ENCODE data around the gene ENOX1.

DNA sequence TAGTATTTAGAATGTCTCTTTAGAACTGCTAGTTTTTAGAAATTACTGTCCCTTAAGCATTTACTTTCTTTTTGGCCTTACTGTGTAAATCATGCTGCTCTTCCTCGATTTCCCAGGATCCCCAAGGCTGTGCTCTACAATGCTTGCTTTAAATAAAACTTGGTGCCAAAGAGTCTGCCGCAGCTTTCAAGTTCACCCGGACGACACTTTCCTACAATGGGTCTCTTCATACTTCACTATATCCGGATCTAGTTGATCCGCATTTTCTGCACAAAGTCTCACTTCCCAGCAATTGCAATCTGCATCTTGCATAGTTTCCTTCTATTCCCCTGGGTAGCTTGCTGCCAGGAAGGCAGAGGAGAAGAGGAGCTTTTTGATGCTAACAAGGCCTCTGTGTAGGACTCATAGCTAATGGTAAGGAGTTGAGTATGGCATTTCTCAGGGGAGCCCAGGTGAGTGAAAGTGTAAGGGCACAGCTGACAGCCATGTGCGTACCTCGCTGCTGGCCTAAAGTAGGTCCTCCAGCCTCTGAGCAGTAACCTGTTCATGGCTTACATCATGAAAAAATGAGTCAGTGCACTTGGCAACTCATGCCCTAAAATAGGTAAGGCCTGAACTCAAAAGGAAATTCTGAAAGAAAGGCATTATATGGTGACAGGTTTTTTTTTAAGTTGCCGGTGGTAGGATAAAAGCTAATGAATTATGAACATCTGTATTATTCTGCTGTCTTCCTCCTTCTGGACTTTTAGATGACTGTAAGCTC lies 101.6 kb downstream of the ENOX1 start:
- TF ChIP-seq POLR2A (IDR thresholded peaks at IDR 0.05; ENCODE audit: low read depth, low read length) (no peak), CTCF (IDR thresholded peaks at IDR 0.05; ENCODE audit: extremely low read depth in 1 of 2, insufficient read depth in 1 of 2, low read depth in 1 of 2, low read length in 2 of 2) (no peak), EZH2 (IDR thresholded peaks at IDR 0.05; ENCODE audit: borderline replicate concordance, low read depth, low read length, severe bottlenecking) (no peak), POLR2AphosphoS5 (IDR thresholded peaks at IDR 0.05; ENCODE audit: insufficient read depth, low read depth, low read length) (no peak), JUN (IDR thresholded peaks at IDR 0.05; ENCODE audit: borderline replicate concordance, insufficient read depth, insufficient read length, low read depth) (no peak), MYC (IDR thresholded peaks at IDR 0.05; ENCODE audit: low read depth, low read length) (no peak), FOS (IDR thresholded peaks at IDR 0.05; ENCODE audit: borderline replicate concordance, insufficient read depth, low read length) (no peak), GATA2 (IDR thresholded peaks at IDR 0.05; ENCODE audit: insufficient read depth, insufficient read length, low read depth, low read length) (no peak)
- TF ChIP-seq, protein P1, sequence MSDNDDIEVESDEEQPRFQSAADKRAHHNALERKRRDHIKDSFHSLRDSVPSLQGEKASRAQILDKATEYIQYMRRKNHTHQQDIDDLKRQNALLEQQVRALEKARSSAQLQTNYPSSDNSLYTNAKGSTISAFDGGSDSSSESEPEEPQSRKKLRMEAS (IDR thresholded peaks at IDR 0.05; ENCODE audit: insufficient read depth, insufficient read length), result no peak
